ENCODE measurements around the gene KLK8. TPM values are rescaled to one million over a fixed set of nuclear protein-coding genes. Genes with fewer than 3 reads are reported as not detected.
A peak's percentile ranks its signal among the peaks of the same experiment; 100 is the strongest.

The KLK8 gene
- polyA plus RNA-seq, 1 donor from 2014 or later, result not detected

GRCh38 chr19:51025401-51025800 lies 24.0 kb upstream of the KLK8 start:
- H3K27me3 Mint-ChIP-seq, result peaks cover 15% of the 10 kb centered on the region
- no peaks in the 10 kb centered on the region for H3K36me3 Mint-ChIP-seq
- H3K4me3 Mint-ChIP-seq, result no peak overlapping the region
- H3K27ac Mint-ChIP-seq, result no peak overlapping the region
- no peaks in the 10 kb centered on the region for H3K9me3 Mint-ChIP-seq
- H3K4me1 Mint-ChIP-seq, result no peaks in the 10 kb centered on the region

- H3K4me3 Mint-ChIP-seq, result no peak overlapping the region
- no peak overlapping the region for H3K27ac Mint-ChIP-seq
- no peaks in the 10 kb centered on the region for H3K4me1 Mint-ChIP-seq
- H3K36me3 Mint-ChIP-seq, result no peaks in the 10 kb centered on the region
- H3K27me3 Mint-ChIP-seq, result peaks cover 15% of the 10 kb centered on the region
- H3K9me3 Mint-ChIP-seq, result no peaks in the 10 kb centered on the region
Measured at GRCh38 chr19:51024924-51025323, 23.5 kb upstream of the KLK8 start.

DNA sequence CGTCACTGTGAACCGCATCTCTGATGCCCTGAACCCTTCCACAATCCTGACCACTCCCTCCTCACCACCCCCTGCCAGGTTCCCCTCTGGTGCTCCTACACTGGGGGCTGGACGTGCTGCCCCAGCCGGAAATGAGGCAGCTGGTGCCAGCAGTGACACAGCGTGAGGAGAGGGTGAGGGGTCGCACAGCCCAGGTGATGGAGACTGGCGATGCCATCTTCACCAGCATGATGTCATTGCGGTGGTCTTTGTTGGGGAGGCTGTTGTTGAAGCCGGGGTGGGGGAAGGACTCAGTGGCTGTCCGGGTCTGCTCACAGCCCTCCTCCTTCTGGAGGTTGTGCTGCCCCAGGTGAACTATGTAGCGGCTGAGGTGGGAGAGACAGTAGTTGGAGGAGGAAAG lies 22.5 kb upstream of the KLK8 start:
- Mint-ChIP-seq H3K36me3 (no peaks in the 10 kb centered on the region), H3K4me1 (no peaks in the 10 kb centered on the region), H3K27me3 (peaks cover 17% of the 10 kb centered on the region), H3K4me3 (no peak overlapping the region), H3K9me3 (no peaks in the 10 kb centered on the region), H3K27ac (no peak overlapping the region)

DNA sequence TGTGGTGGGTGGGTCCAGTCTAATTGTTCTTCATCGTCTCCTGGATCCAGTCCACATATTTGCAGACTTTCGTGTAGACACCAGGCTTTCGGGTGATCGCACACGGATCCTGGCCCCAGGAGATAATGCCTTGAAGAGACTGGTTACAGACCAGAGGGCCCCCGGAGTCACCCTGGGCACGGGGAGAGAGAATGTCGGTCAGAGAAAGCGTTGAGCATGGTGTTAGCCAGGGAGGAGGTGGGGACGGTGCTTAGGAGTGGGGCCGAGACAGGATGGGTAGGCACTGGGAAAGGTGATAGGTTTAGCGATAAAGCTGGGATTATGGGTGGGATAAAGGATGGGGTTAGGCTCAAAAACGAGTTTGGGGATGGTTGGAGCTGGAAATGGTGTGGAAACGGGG lies 21.1 kb upstream of the KLK8 start:
- peaks cover 0 to 4% (median 0%) of the 10 kb centered on the region in 3 donors for H3K9me3 Mint-ChIP-seq
- peaks cover 28% of the 10 kb centered on the region for H3K27me3 Mint-ChIP-seq
- H3K4me3 Mint-ChIP-seq, result no peak overlapping the region
- peaks cover 2% of the 10 kb centered on the region for H3K36me3 Mint-ChIP-seq
- H3K27ac Mint-ChIP-seq, result no peak overlapping the region
- peaks cover 0 to 2% (median 1%) of the 10 kb centered on the region in 3 donors for H3K4me1 Mint-ChIP-seq

GRCh38 chr19:51020988-51021651 lies 19.7 kb upstream of the KLK8 start:
- Mint-ChIP-seq H3K4me3 (peak overlapping the region in 1 of 4 donors; percentile 41), H3K27me3 (peaks cover 36% of the 10 kb centered on the region), H3K9me3 (peaks cover 0 to 5% (median 0%) of the 10 kb centered on the region in 3 donors), H3K4me1 (peaks cover 0 to 2% (median 1%) of the 10 kb centered on the region in 3 donors), H3K36me3 (peaks cover 2% of the 10 kb centered on the region), H3K27ac (no peak overlapping the region)

- Mint-ChIP-seq H3K4me3 (peak within 1 kb of the TSS in 1 of 4 donors; percentile 74), H3K9me3 (peaks cover 0 to 10% (median 0%) of the 10 kb centered on the region in 3 donors), H3K4me1 (peaks cover 0 to 2% (median 1%) of the 10 kb centered on the region in 3 donors), H3K27me3 (peaks cover 44% of the 10 kb centered on the region), H3K36me3 (peaks cover 2% of the 10 kb centered on the region), H3K27ac (no peak within 1 kb of the TSS)
Measured at GRCh38 chr19:51019544-51019925, 18.1 kb upstream of the KLK8 start, which contains the start of gene KLK10. Gene KLK10 (minus strand): TSS chr19:51019709. CDS start chr19:51019130, 579 bp downstream.

- H3K27me3 Mint-ChIP-seq, result peaks cover 50% of the 10 kb centered on the region
- H3K4me3 Mint-ChIP-seq, result peak overlapping the region in 1 of 4 donors; percentile 74
- H3K4me1 Mint-ChIP-seq, result peaks cover 0 to 2% (median 1%) of the 10 kb centered on the region in 3 donors
- H3K27ac Mint-ChIP-seq, result no peak overlapping the region
- H3K9me3 Mint-ChIP-seq, result peaks cover 0 to 10% (median 0%) of the 10 kb centered on the region in 3 donors
- H3K36me3 Mint-ChIP-seq, result peaks cover 2% of the 10 kb centered on the region
Measured at GRCh38 chr19:51018745-51019543, 17.5 kb upstream of the KLK8 start.

- Mint-ChIP-seq H3K27ac (peak overlapping the region in 1 of 3 donors; percentile 78), H3K9me3 (peaks cover 0 to 10% (median 0%) of the 10 kb centered on the region in 3 donors), H3K4me1 (peaks cover 0 to 2% (median 1%) of the 10 kb centered on the region in 3 donors), H3K36me3 (peaks cover 2% of the 10 kb centered on the region), H3K27me3 (peaks cover 54% of the 10 kb centered on the region), H3K4me3 (peak overlapping the region in 3 of 4 donors; percentile 48 to 78 (median 60))
Measured at GRCh38 chr19:51016798-51017683, 15.6 kb upstream of the KLK8 start.

DNA sequence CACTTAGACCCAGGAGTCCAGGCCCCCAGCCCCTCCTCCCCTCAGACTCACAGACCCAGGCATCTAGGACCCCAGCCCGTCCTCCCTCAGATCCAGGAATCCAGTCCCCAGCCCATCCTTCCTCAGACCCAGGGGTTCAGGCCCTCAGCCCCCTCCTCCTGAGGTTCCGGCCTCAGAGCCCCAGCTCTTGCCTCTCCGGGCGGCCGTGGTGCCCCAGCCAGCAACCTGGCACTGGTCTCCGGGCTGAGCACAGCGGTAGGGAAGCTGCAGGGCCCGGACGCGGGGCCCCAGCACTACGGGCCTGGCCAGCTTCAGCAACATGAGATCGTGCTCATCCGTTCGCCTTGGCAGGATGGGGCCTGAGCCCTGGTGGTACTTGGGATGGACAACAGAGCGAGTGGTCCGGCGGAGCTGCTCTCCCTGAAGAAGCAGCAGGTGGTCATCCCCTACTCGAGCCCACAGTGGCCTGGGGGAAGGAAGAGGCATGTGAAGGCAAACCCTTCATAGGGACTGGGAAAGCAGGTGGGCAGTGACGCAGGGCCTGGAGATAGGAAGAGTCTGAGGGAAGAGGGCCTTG lies 14.4 kb upstream of the KLK8 start:
- peaks cover 0 to 2% (median 1%) of the 10 kb centered on the region in 3 donors for H3K4me1 Mint-ChIP-seq
- H3K27me3 Mint-ChIP-seq, result peaks cover 54% of the 10 kb centered on the region
- H3K36me3 Mint-ChIP-seq, result peaks cover 2% of the 10 kb centered on the region
- H3K27ac Mint-ChIP-seq, result peak overlapping the region in 1 of 3 donors; percentile 50
- H3K9me3 Mint-ChIP-seq, result peaks cover 0 to 12% (median 0%) of the 10 kb centered on the region in 3 donors
- H3K4me3 Mint-ChIP-seq, result peak overlapping the region in 1 of 4 donors; percentile 68

DNA sequence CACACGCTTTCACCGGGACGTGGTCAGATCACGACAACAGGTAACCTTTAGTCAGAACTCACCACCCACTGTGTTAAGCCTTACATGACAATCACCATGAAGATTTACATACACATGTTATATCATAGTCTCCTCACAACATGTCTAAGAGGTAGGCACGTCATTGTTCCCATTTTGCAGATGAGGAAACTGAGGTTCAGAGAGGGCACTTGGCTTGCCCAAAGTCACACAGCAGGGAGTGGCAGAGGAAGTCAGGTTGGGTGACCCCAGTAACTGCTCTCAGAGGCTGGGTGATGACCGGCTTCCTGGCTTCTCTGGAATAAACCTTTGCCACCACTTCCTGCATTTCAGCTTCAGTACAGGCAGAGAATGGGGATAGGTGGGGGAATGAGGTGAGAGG lies 12.8 kb upstream of the KLK8 start:
- H3K27ac Mint-ChIP-seq, result no peak overlapping the region
- H3K27me3 Mint-ChIP-seq, result peaks cover 56% of the 10 kb centered on the region
- H3K36me3 Mint-ChIP-seq, result peaks cover 2% of the 10 kb centered on the region
- no peak overlapping the region for H3K4me3 Mint-ChIP-seq
- H3K4me1 Mint-ChIP-seq, result peaks cover 0 to 5% (median 1%) of the 10 kb centered on the region in 3 donors
- peaks cover 0 to 12% (median 0%) of the 10 kb centered on the region in 3 donors for H3K9me3 Mint-ChIP-seq

DNA sequence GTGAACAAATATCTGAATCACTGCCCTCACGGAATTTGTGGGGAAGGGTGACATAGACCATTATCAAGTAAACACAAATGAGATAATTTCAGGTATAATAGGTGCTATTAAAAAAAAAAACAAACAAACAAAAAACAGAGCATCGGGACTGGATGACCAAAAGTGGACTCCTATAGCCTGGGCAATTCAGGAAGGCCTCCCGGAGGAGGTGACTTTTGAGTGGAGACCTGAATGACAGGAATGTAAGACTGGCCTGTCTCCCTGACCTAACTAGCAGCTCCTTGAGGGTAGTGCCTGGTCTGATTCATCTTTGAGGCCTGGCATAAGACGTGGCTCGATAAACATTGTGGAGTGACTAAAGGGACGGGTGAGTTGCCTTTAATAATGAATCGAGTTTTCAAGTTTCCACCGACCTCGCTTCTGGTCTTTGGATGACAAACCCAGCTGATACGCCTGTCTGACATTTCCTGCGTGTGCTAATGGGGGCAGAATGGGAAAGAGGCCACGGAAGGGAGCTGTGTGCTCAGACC lies 11.3 kb upstream of the KLK8 start:
- H3K27me3 Mint-ChIP-seq, result peaks cover 46% of the 10 kb centered on the region
- peaks cover 0 to 3% (median 0%) of the 10 kb centered on the region in 3 donors for H3K4me1 Mint-ChIP-seq
- H3K9me3 Mint-ChIP-seq, result peaks cover 0 to 8% (median 0%) of the 10 kb centered on the region in 3 donors
- peak overlapping the region in 1 of 4 donors; percentile 4 for H3K4me3 Mint-ChIP-seq
- H3K36me3 Mint-ChIP-seq, result no peaks in the 10 kb centered on the region
- H3K27ac Mint-ChIP-seq, result no peak overlapping the region

- Mint-ChIP-seq H3K9me3 (peaks cover 0 to 5% (median 0%) of the 10 kb centered on the region in 3 donors), H3K36me3 (no peaks in the 10 kb centered on the region), H3K4me1 (peaks cover 0 to 3% (median 0%) of the 10 kb centered on the region in 3 donors), H3K27ac (peak overlapping the region in 1 of 3 donors; percentile 69), H3K27me3 (peaks cover 23% of the 10 kb centered on the region), H3K4me3 (no peak overlapping the region)
Measured at GRCh38 chr19:51010066-51010795, 8.8 kb upstream of the KLK8 start.

- peaks cover 0 to 3% (median 0%) of the 10 kb centered on the region in 3 donors for H3K9me3 Mint-ChIP-seq
- no peaks in the 10 kb centered on the region for H3K36me3 Mint-ChIP-seq
- peaks cover 0 to 3% (median 0%) of the 10 kb centered on the region in 3 donors for H3K4me1 Mint-ChIP-seq
- no peak overlapping the region for H3K4me3 Mint-ChIP-seq
- no peak overlapping the region for H3K27ac Mint-ChIP-seq
- H3K27me3 Mint-ChIP-seq, result peaks cover 17% of the 10 kb centered on the region
Measured at GRCh38 chr19:51009061-51009891, 7.9 kb upstream of the KLK8 start.

All from IgD-negative memory B cell (primary cell).